SK-N-SH (cell line): ENCODE measurements around the gene CDIP1. TPM values are rescaled to one million over a fixed set of nuclear protein-coding genes. Genes with fewer than 3 reads are reported as not detected.

Experiments
- CTCF ChIA-PET: fragments of 300-600, 350-600 bp; formaldehyde crosslinking; extraction: SDS; loops from one replicate; lab custom pipeline; 2021; lab: Yijun Ruan, JAX
- POLR2A ChIA-PET: fragments of 350-600 bp; sonication (Branson Sonifier 250); formaldehyde crosslinking; extraction: SDS; loops from one replicate; lab custom pipeline; 2020; ENCODE audit warnings: antibody characterized with exemption, inconsistent platforms; lab: Yijun Ruan, JAX
- DNase-seq: peaks from one replicate; pipeline ENCODE4 v3.0.0; 2012
- H2AFZ ChIP-seq: fragments of 200-600 bp; sonication (generic); 2 replicates; pipeline ENCODE4 v1.8.1; 2016; ENCODE audit warnings: antibody characterized with exemption, mild to moderate bottlenecking, low read depth
- H3F3A ChIP-seq: fragments of 200-600 bp; sonication (generic); replicated peaks from 2 replicates; pipeline ENCODE3; 2016; ENCODE audit warnings: antibody characterized with exemption, mild to moderate bottlenecking; ENCODE audit not compliant: insufficient read depth
- H3K27ac ChIP-seq, 2 experiments: fragments of 200-500 bp in 1 of 2; fragments of 200-600 bp in 1 of 2; sonication (Bioruptor generic) in 1 of 2; sonication (generic), shearing (Covaris generic) in 1 of 2; 2 replicates each; pipeline versions ENCODE4 v1.5.1 to v1.6.1; 2014 to 2016; ENCODE audit warnings: low read depth in 2 of 2, inconsistent platforms in 1 of 2, low read length in 1 of 2, mild to moderate bottlenecking in 1 of 2, mixed read lengths in 1 of 2
- H3K27me3 ChIP-seq: fragments of 200-600 bp; sonication (generic), shearing (Covaris generic); 2 replicates; pipeline ENCODE4 v1.6.1; 2016; ENCODE audit warnings: mixed run types; ENCODE audit not compliant: insufficient read depth
- H3K36me3 ChIP-seq, 2 experiments: fragments of 200-500 bp in 1 of 2; fragments of 200-600 bp in 1 of 2; sonication (Bioruptor generic) in 1 of 2; sonication (generic) in 1 of 2; replicated peaks in 1 of 2; 2 replicates each; pipeline versions ENCODE3 to v1.5.1; 2014 to 2016; ENCODE audit warnings: low read length in 1 of 2, mild to moderate bottlenecking in 1 of 2; ENCODE audit not compliant: insufficient read depth in 2 of 2, control insufficient read depth in 1 of 2
- H3K4me1 ChIP-seq, 2 experiments: fragments of 200-500 bp in 1 of 2; fragments of 200-600 bp in 1 of 2; sonication (Bioruptor generic) in 1 of 2; sonication (generic), shearing (Covaris generic) in 1 of 2; 2 replicates each; pipeline versions ENCODE4 v1.5.1 to v1.6.1; 2014 to 2016; ENCODE audit warnings: low read depth in 1 of 2, low read length in 1 of 2, mixed run types in 1 of 2; ENCODE audit not compliant: insufficient read depth in 2 of 2, control insufficient read depth in 1 of 2
- H3K4me2 ChIP-seq: fragments of 200-600 bp; sonication (generic), shearing (Covaris generic); 2 replicates; pipeline ENCODE4 v1.6.1; 2017; ENCODE audit warnings: mixed run types
- H3K4me3 ChIP-seq, 2 experiments: fragments of 200-500 bp in 1 of 2; fragments of 200-600 bp in 1 of 2; sonication (Bioruptor generic) in 1 of 2; sonication (generic), shearing (Covaris generic) in 1 of 2; 2 replicates each; pipeline versions ENCODE4 v1.5.1 to v1.8.1; 2014 to 2016; ENCODE audit warnings: low read depth in 2 of 2, inconsistent platforms in 1 of 2, low read length in 1 of 2, mild to moderate bottlenecking in 1 of 2, mixed read lengths in 1 of 2, moderate library complexity in 1 of 2
- H3K79me2 ChIP-seq: fragments of 200-600 bp; sonication (generic); 2 replicates; pipeline ENCODE4 v1.8.1; 2017; ENCODE audit warnings: mild to moderate bottlenecking; ENCODE audit not compliant: insufficient read depth
- H3K9ac ChIP-seq: fragments of 200-600 bp; sonication (generic); 2 replicates; pipeline ENCODE4 v1.6.1; 2017; ENCODE audit warnings: mixed run types
- H3K9me2 ChIP-seq: fragments of 200-600 bp; sonication (generic); 2 replicates; pipeline ENCODE4 v1.6.1; 2017; ENCODE audit warnings: mixed run types
- H3K9me3 ChIP-seq: fragments of 200-600 bp; sonication (generic); 2 replicates; pipeline ENCODE4 v1.6.1; 2017; ENCODE audit warnings: mixed run types, mild to moderate bottlenecking, moderate library complexity
- H4K20me1 ChIP-seq: fragments of 200-600 bp; sonication (generic); 2 replicates; pipeline ENCODE4 v1.6.1; 2017; ENCODE audit warnings: mild to moderate bottlenecking, mixed run types; ENCODE audit not compliant: insufficient read depth
- CHD2 ChIP-seq: fragments of 150-350 bp; IDR thresholded peaks from 2 replicates; pipeline ENCODE4 v1.6.1; 2018; ENCODE audit warnings: low read length; ENCODE audit not compliant: partially characterized antibody
- CTCF ChIP-seq: fragments of 200-600 bp; sonication (generic); IDR thresholded peaks from 2 replicates; pipeline ENCODE4 v1.6.1; 2017; ENCODE audit warnings: antibody characterized with exemption, mild to moderate bottlenecking, moderate library complexity
- EP300 ChIP-seq, 2 experiments: IDR thresholded peaks; 2 replicates each; pipeline versions ENCODE4 v1.4.0 to v1.6.1; 2012; ENCODE audit warnings: borderline replicate concordance in 1 of 2, low read depth in 1 of 2, low read length in 1 of 2
- EZH2phosphoT487 ChIP-seq: fragments of 200-600 bp; sonication (generic); IDR thresholded peaks from 2 replicates; pipeline ENCODE4 v1.6.1; 2017; ENCODE audit warnings: low read depth, mixed run types, mild to moderate bottlenecking, antibody characterized with exemption, moderate library complexity, borderline replicate concordance
- FOSL2 ChIP-seq: IDR thresholded peaks from 2 replicates; pipeline ENCODE4 v1.4.0; 2012; ENCODE audit warnings: low read depth, mild to moderate bottlenecking, moderate library complexity, borderline replicate concordance
- FOXJ3 ChIP-seq: sonication (generic); formaldehyde crosslinking; IDR thresholded peaks from 2 replicates; pipeline ENCODE4 v1.5.1; 2020; ENCODE audit warnings: mild to moderate bottlenecking, missing genetic modification reagents
- FOXM1 ChIP-seq: IDR thresholded peaks from 2 replicates; pipeline ENCODE4 v1.4.0; 2012; ENCODE audit warnings: low read depth, mild to moderate bottlenecking
- GABPA ChIP-seq: IDR thresholded peaks from 2 replicates; pipeline ENCODE4 v1.4.0; 2012; ENCODE audit warnings: low read depth, mild to moderate bottlenecking
- GATA2 ChIP-seq: sonication (generic); formaldehyde crosslinking; IDR thresholded peaks from 2 replicates; pipeline ENCODE4 v1.5.0; 2020; ENCODE audit warnings: mild to moderate bottlenecking, missing genetic modification reagents
- IRF3 ChIP-seq: fragments of 150-350 bp; IDR thresholded peaks from 2 replicates; pipeline ENCODE4 v1.6.1; 2016; ENCODE audit warnings: mild to moderate bottlenecking, low read depth, low read length
- JUND ChIP-seq: IDR thresholded peaks from 2 replicates; pipeline ENCODE4 v1.4.0; 2012
- MEF2A ChIP-seq: IDR thresholded peaks from 2 replicates; pipeline ENCODE4 v1.4.0; 2012; ENCODE audit warnings: low read depth, borderline replicate concordance
- MXI1 ChIP-seq: IDR thresholded peaks from 2 replicates; pipeline ENCODE4 v1.6.1; 2012; ENCODE audit warnings: mild to moderate bottlenecking, low read depth, low read length, improper control_type of control experiment
- NFIC ChIP-seq: IDR thresholded peaks from 2 replicates; pipeline ENCODE4 v1.4.0; 2012; ENCODE audit warnings: borderline replicate concordance
- NRF1 ChIP-seq: IDR thresholded peaks from 2 replicates; pipeline ENCODE4 v1.6.1; 2012; ENCODE audit warnings: low read depth, mild to moderate bottlenecking, low read length
- RAD21 ChIP-seq: IDR thresholded peaks from 2 replicates; pipeline ENCODE4 v1.6.1; 2012; ENCODE audit warnings: mild to moderate bottlenecking, low read length
- RFX5 ChIP-seq: IDR thresholded peaks from 2 replicates; pipeline ENCODE4 v1.6.1; 2012; ENCODE audit warnings: mild to moderate bottlenecking, improper control_type of control experiment, low read length
- RXRA ChIP-seq: IDR thresholded peaks from 2 replicates; pipeline ENCODE4 v1.4.0; 2012; ENCODE audit warnings: low read depth, mild to moderate bottlenecking, borderline replicate concordance
- SIN3A ChIP-seq: IDR thresholded peaks from 2 replicates; pipeline ENCODE4 v1.6.1; 2012; ENCODE audit warnings: low read depth, mild to moderate bottlenecking, low read length, moderate library complexity, borderline replicate concordance
- SMC3 ChIP-seq: IDR thresholded peaks from 2 replicates; pipeline ENCODE4 v1.6.1; 2012; ENCODE audit warnings: low read depth, low read length, improper control_type of control experiment
- TEAD4 ChIP-seq: IDR thresholded peaks from 2 replicates; pipeline ENCODE4 v1.4.0; 2012; ENCODE audit warnings: mild to moderate bottlenecking, borderline replicate concordance; ENCODE audit not compliant: insufficient read depth
- USF1 ChIP-seq: IDR thresholded peaks from 2 replicates; pipeline ENCODE4 v1.4.0; 2012; ENCODE audit warnings: low read depth, borderline replicate concordance
- USF2 ChIP-seq: fragments of 150-350 bp; IDR thresholded peaks from 2 replicates; pipeline ENCODE4 v1.6.1; 2017; ENCODE audit warnings: antibody characterized with exemption, low read length, low read depth, borderline replicate concordance
- ZBTB33 ChIP-seq: IDR thresholded peaks from 2 replicates; pipeline ENCODE4 v1.4.0; 2012; ENCODE audit warnings: low read depth, borderline replicate concordance
- WGBS: methylation state at CpG from one replicate; pipeline ENCODE4 v1.1.6; 2017; ENCODE audit warnings: low lambda C conversion rate; 5-methylcytosine and 5-hydroxymethylcytosine counted together
- polyA plus RNA-seq, 3 experiments: library from polyadenylated mRNA; depleted of rRNA; stranded (reverse); fragments of >200 nt; gene quantifications; 2 replicates each; pipeline ENCODE4 v1.2.3, GENCODE V29; 2012

The CDIP1 gene
- polyA plus RNA-seq (2012; rRNA removed), result 19.4 and 30.2 TPM in 2 replicates
- 17.6 and 23.3 TPM in 2 replicates for polyA plus RNA-seq (2012; cell fraction: cytosol; rRNA removed)
- polyA plus RNA-seq (2012; cell fraction: nucleus; rRNA removed), result 33.9 and 39.3 TPM in 2 replicates

GRCh38 chr16:4538350-4539235 is at the start of gene CDIP1:
Gene CDIP1, minus strand, starts transcription at chr16:4538773. Its CDS starts 24,643 bp downstream, at chr16:4514130.
- Histone ChIP-seq H4K20me1 (no peaks in the 10 kb centered on the region), H3F3A (peaks cover 6% of the 10 kb centered on the region), H3K4me1 (peaks cover 0 to 9% of the 10 kb centered on the region in 2 experiments; a peak in 2 of 4 replicates), H3K4me3 (peak within 1 kb of the TSS; percentile 66 to 78), H3K36me3 (no peaks in the 10 kb centered on the region), H3K9me3 (no peaks in the 10 kb centered on the region; the same call in 1 of the 2 replicates), H3K4me2 (peak within 1 kb of the TSS; percentile 82), H3K9ac (peak within 1 kb of the TSS; percentile 76), H3K27me3 (no peaks in the 10 kb centered on the region), H3K27ac (peak within 1 kb of the TSS; percentile 66 to 84; a peak in 3 of 4 replicates), H3K9me2 (no peaks in the 10 kb centered on the region), H3K79me2 (peaks cover 43% of the 10 kb centered on the region), H2AFZ (peak within 1 kb of the TSS; percentile 92)
- POLR2A ChIA-PET, result interaction anchor here (0.9 to 1.0 kb wide), 2 partner anchors 16 to 64 kb away, joined by 3 to 6 read pairs; partner anchors contain the start of gene NMRAL1
- 35% methylated on average over 8 of the region's 67 CpGs for WGBS
- peak; percentile 97 for DNase-seq
- CTCF ChIA-PET, result interaction anchor here (1.0 to 1.4 kb wide), 6 partner anchors 10 to 62 kb away, joined by 3 to 14 read pairs (median 4); partner anchors contain the start of genes C16orf96 and HMOX2
- TF ChIP-seq FOXJ3 (CRISPR knock-in tag) (no peak; the same call in 1 of the 2 replicates), FOSL2 (no peak), NFIC (peak; percentile 79), MXI1 (peak; percentile 88), GATA2 (CRISPR knock-in tag) (no peak), NRF1 (no peak), RAD21 (no peak), RFX5 (no peak), SMC3 (no peak), EZH2phosphoT487 (no peak), TEAD4 (0 out of 2 replicates have a peak, but pooled peaks have one; percentile 9), JUND (no peak), USF1 (peak; percentile 98), USF2 (peak; percentile 94), SIN3A (0 out of 2 replicates have a peak, but pooled peaks have one; percentile 65), RXRA (no peak), MEF2A (no peak), EP300 (IDR thresholded peaks at IDR 0.05; ENCODE audit: borderline replicate concordance in 1 of 2, low read depth in 1 of 2, low read length in 1 of 2) (no peak), CHD2 (peak; percentile 84), GABPA (no peak), CTCF (no peak), IRF3 (no peak), FOXM1 (0 out of 2 replicates have a peak, but pooled peaks have one; percentile 21), ZBTB33 (no peak)
